GM18499 (cell line): ENCODE data around the gene ATG101.

Experiments used
- ATAC-seq: cut with Tn5 transposase; IDR thresholded peaks from one replicate; pipeline ENCODE4 v1.9.1; 2021; ENCODE audit warnings: moderate number of reproducible peaks; ENCODE audit not compliant: insufficient read depth, unreplicated experiment

The ATG101 gene

DNA sequence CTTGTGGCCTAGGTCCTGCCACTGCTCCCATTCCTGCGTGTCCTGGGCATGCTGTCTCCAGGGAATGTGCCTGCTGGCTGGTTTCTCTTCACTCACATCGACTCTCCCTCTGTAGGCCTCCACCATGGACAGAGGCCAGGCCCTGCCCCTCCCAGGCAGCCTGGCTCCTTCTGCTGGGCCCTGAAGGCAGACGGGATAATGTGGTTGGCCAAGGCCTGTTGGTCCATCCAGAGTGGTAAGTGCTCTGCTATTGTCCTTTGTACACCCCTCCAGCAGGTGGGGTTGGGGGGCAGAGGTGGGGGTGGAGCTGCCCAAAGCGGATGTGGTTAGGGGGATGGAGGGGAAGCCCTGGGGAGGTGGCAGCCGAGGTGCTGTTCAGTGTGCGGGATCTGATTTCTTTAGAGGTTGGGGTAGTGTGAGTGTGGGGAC is 28.1 kb upstream of the ATG101 start:
- no peak for ATAC-seq

GRCh38 chr12:52042706-52043385 is 26.9 kb upstream of the ATG101 start:
- ATAC-seq = no peak

GRCh38 chr12:52043386-52044212 is 26.2 kb upstream of the ATG101 start:
- no peak for ATAC-seq

- no peak for ATAC-seq
Measured at GRCh38 chr12:52044292-52044983, 25.3 kb upstream of the ATG101 start.

DNA sequence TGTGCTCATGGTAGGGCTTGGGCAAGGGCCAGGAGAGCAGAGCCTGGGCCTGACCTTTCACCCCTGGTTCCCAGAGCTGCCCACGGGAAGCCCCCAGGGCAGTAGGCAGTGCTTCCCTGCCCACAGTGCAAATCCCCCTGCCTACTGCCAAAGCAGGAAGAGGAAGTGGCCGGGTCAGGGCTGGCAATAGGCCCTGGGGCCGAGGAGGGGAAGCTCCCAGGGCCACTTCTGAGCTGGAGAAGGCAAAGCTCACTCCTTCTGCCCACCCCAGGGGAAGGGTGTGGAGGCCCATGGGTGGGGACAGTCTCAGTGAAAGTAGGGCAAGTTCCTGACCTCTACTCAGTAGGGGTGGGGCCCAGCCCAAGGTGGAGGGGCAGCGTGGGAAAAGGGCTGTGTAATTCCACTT is 24.0 kb upstream of the ATG101 start:
- no peak for ATAC-seq

- ATAC-seq = no peak
Measured at GRCh38 chr12:52046859-52047258, 22.9 kb upstream of the ATG101 start.

DNA sequence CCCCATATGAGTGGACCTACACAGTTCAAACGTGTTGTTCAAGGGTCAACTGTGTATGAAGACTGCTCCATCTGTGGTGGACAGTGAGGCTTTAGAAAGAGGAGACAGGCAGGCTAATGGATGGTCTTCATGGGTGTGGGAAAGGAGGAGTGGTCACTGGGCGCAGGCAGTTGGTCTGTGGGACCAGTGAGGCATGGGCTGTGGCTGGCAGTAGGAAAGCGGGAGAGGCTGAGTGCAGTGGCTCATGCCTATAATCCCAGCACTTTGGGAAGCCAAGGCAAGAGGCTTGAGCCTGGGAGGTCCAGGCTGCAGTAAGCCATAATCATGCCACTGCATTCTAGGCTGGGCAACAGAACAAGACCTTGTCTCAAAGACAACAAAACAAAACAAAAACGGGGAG is 20.5 kb upstream of the ATG101 start:
- no peak for ATAC-seq

DNA sequence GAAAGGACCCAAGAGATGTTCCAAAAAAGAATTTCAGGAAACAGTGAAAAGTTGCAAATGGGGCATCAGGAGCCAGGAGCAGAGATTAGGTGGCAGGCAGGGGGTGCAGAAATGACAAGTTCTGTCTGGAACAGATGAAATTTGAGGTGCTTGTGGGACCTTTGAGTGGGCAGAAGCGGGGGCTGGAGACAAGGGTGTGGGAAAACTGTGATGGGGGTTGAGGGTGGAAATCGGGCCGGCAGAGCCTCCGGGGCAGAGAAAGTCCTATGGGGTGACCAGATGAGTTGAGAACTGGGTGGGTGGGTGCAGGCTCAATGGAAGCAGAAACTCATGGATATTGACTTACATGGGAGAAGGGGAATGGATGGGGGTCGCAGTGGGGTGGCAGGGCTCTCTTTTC is 20.1 kb upstream of the ATG101 start:
- ATAC-seq = no peak

DNA sequence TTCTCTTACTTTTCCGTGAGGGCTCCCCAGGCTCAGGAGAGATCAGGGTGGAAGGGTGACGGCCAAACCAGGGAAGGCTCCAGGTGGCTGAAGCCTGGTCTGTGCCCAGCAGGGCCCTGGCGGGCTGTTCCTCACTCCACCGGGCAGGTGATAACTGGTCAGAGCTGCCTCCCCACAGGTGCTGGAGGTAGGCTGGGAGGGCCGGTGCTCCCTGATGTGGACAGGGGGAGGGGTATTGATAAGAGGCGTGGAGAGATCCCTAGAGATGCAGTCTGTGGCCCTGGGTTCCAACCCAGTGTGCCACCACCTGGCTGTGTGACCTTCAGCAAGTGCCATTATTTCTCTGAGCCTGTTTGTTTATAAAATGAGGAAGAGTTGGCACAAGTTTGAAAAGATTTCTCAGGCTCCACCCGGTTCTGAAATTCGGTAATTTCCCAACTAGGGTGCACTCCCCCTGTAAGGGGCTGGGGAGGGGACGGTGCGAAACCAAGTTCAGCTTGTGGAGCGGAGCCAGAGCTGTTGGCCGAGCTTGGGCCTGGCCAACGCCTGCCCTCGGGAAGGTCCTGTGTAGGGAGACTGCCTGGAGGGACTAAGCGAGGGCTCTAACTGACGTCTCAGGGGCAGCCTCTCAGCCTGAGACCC is 19.5 kb upstream of the ATG101 start:
- ATAC-seq = no peak

DNA sequence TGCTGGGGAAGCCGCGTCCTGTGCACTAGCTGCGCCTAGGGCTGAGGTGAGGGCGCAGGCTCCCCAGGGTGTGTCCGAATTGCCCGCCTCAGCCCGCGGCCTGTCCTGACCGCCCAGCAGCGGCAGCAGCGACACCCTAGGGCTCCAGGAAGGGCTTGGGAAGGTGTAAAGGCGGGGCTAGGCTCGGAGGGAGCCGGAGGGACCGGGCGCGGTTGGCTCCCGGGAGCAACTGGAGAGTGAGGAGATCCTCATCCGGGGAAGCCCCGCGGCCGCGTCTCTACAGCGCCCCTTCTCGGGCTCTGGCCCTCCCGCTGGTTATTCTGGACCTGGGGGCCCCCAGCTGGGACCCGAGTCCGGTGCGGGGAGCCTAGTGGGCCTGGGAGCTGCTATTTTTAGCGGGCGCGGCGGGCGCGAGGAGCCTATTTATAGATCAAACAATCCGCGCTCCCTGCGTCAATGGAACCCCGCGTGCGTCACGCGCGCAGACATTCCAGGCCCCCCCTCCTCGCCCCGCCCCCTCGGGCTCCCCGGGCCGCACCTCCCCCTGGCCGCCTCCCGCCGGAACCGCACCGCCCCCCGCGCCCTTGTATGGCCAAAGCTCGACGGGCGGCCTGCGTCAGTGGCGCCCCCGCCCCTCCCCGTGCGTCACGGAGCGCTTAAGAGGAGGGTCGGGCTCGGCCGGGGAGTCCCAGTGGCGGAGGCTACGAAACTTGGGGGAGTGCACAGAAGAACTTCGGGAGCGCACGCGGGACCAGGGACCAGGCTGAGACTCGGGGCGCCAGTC is 18.8 kb upstream of the ATG101 start, which contains the start of gene NR4A1:
NR4A1 (plus strand) TSS at position 685 of the 784 bp plus-strand sequence. CDS start 2,887 bp downstream, outside the sequence.
- ATAC-seq = no peak

DNA sequence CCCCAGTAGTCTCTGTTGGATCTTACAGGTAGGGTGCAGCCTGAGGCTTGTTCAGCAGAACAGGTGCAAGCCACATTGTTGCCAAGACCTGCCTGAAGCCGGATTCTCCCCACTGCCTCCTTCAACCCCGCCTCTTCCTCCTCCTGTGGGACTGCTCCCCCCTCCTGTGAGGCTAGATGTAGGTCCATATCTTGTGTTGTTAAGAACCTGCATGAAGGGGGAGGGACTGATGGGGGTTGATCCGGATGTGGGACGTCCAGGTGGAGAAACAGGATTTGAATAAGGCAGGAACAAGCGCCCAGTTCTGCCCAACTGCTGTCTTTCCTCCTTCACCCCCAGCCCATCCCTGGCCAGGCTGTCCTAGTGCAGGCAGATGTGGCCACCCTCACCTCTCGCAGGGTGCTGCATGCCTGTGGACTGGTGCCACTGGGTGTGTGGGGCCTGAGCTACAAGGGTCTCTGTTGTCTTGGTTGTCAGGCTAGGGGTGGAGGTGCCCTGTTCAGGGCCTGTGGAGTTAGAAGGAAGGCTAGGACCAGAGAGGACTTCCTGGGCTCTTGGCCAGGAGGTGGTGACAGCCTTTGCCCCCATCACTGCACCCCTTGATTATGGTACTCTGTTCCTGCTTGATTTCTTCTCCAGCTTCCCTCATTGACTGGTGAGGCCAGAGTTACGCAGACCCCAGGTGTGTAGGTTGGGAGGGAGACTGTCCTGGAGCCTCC is 17.2 kb upstream of the ATG101 start:
- ATAC-seq = no peak

DNA sequence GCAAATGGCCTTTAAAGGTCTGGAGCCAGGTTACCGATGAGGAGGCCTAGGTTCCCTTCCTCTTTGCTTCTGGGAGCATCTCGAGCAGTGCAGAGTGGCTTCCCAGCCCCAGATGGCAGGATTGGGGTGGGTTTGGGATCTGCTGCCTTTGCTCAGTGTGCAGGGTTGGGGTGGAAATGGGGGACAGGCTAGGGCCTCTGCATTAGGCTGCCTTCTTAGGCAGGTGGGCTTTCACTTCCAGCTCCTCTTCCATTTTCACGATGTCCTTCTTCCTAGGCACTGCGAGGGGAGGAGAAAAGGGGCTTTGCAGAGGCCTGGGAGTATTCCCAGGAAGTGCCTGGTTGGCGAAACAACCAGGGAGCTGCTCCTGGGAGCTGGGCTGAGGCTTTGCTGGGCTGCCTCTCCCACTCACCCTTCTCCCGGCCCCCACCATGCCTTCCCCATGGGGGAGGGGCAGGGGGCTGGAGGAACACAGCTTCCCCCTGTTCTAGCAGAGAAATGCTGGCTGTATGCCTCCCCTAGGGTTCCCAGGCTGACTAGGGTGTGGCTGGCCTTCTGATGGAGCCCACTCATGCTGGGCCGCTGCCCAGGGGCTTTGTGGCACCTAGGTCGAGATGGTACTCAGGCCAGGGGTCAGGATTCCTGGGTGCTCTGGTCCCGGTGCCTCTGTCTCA is 16.1 kb upstream of the ATG101 start:
- no peak for ATAC-seq

GRCh38 chr12:52054231-52054832 is 15.4 kb upstream of the ATG101 start:
- ATAC-seq = no peak

DNA sequence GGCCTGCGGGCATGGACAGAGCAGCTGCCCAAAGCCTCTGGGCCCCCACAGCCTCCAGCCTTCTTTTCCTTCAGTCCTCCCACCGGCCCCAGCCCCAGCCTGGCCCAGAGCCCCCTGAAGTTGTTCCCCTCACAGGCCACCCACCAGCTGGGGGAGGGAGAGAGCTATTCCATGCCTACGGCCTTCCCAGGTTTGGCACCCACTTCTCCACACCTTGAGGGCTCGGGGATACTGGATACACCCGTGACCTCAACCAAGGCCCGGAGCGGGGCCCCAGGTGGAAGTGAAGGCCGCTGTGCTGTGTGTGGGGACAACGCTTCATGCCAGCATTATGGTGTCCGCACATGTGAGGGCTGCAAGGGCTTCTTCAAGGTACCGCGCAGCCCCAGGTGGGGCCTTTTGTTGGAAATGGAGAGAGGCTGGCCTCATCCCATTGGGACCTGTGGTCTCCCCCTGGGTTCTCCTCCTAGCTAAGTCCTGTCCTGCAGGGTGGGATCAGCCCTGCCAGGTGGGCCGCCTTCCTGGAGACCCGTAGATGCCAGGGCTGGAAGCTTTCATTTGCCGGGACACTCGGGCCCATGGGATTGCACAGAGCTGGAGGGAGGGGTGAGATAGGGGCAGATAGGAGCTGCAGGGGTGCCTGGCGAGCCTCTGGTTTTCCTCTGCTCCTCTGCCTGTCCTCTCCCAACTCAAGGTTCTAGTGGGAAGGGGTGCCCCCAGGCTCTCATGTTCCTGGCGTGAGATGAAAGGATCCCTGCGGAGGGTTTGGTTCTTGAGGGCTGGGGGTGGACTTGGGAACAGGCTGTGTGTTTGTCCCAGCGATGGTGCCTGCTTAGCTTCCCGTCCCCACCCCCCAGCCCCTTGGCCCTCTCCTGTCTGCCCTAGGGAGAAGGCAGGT is 14.7 kb upstream of the ATG101 start:
- ATAC-seq = no peak

DNA sequence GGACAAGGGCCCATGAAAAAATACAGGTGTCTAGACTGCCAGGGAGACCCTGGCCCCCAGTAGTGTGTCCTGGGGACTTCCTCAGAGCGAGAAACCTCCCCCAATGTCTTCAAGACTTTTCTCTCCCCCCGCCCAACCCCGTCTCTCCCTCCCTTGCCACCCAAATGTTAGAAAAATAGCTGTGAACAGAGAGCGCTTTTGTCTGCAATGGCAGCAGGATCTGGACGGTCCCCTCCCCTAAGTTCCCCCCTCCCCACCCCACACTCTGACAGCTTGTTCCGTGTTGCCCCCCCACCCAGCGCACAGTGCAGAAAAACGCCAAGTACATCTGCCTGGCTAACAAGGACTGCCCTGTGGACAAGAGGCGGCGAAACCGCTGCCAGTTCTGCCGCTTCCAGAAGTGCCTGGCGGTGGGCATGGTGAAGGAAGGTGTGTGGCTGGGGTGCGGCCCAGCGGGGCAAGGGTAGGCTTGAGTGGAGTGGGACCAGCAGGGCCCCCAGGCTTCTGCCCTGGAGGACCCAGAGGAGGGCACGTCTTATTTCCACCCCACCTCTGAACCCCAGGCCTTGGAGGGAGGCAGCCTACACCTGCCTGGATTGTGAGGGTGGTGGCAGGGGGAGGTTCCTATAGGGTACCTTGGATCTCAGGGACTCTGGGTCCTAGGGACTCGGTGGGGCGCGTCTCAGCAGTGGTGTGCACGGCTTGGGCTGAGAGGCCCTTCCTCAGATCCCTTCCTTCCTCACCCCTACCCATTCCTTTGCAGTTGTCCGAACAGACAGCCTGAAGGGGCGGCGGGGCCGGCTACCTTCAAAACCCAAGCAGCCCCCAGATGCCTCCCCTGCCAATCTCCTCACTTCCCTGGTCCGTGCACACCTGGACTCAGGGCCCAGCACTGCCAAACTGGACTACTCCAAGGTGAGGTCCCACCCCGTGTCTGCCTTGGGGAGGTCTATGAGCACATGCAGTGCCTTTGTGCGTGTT is 13.8 kb upstream of the ATG101 start:
- no peak for ATAC-seq
